ENCODE measurements around the gene EIF2B2.

Gene EIF2B2

DNA sequence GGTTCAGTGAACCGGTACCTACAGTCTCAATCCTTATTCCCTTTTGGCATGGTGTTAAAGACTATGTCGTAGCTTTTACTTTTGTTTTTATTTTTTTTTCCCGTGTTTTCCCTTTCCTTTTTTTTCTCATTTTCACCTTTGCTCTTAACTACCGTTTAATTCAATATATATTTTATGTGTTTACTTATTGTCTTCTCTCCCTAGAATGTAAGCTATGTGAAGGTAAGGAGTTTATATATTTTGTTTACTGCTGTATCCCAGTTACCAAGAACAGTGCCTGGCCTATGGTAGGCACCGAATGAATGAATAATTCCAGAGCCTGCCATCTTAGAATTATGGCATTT lies 48.8 kb downstream of the EIF2B2 start:
- H3K36me3 ChIP-seq, result no peaks in the 10 kb centered on the region
- TF ChIP-seq, protein P1, sequence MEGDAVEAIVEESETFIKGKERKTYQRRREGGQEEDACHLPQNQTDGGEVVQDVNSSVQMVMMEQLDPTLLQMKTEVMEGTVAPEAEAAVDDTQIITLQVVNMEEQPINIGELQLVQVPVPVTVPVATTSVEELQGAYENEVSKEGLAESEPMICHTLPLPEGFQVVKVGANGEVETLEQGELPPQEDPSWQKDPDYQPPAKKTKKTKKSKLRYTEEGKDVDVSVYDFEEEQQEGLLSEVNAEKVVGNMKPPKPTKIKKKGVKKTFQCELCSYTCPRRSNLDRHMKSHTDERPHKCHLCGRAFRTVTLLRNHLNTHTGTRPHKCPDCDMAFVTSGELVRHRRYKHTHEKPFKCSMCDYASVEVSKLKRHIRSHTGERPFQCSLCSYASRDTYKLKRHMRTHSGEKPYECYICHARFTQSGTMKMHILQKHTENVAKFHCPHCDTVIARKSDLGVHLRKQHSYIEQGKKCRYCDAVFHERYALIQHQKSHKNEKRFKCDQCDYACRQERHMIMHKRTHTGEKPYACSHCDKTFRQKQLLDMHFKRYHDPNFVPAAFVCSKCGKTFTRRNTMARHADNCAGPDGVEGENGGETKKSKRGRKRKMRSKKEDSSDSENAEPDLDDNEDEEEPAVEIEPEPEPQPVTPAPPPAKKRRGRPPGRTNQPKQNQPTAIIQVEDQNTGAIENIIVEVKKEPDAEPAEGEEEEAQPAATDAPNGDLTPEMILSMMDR (IDR thresholded peaks at IDR 0.05), result no peak
- no peak overlapping the region for H3K27ac ChIP-seq
- peaks cover 8 to 15% of the 10 kb centered on the region in 2 experiments for H3K4me1 ChIP-seq (ENCODE audit: control insufficient read depth in 1 of 2, insufficient read depth in 1 of 2, low read depth in 1 of 2, low read length in 1 of 2)
- peak overlapping the region; percentile 64 to 71 for H3K4me3 ChIP-seq (ENCODE audit: low read depth in 1 of 2, low read length in 1 of 2)
- H3K27me3 ChIP-seq, result peaks cover 57% of the 10 kb centered on the region
- no peaks in the 10 kb centered on the region for H3K9me3 ChIP-seq

DNA sequence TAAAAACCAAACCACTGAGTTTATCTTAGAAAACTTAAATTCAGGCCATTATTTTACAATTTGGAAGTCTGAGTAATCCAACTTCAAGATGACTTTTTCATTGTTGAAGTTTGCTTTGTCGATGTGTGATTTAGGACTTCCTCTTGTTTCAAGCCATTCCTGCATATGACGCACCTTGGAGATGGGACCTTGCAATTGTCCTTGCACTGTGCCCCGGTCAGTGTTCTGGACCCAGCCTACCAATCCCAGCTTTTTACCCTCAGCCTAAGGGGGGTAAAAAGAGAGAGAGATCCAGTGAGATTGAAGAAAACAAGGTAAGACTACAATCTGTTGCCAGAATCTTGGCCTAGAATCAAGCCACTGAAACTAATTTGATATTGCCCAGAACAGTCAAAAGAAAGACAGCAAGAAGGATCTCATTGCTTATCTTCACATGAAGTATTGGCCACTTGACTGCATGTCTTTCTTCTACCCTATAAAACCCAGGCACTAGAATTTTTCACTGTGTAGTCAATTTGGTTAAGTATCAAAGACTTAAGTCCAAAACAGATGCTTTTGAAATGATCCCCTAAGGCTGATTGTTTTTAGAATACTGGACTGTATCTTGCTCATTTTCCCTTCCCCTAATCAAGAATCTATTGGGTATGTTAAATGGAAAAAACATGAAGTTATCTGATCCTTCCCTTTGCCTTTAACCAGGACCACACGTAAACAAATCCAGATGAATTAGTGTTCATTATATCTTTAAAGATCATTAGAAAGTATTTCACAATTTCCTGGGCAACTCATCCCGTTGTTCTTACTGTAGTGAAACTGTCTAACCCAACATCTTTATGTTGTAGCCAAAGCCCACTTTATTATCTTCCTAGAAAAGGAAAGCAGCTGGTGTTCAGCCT lies 50.9 kb downstream of the EIF2B2 start:
- Histone ChIP-seq H3K9me3 (no peaks in the 10 kb centered on the region), H3K4me1 (ENCODE audit: control insufficient read depth in 1 of 2, insufficient read depth in 1 of 2, low read depth in 1 of 2, low read length in 1 of 2) (peaks cover 8 to 15% of the 10 kb centered on the region in 2 experiments), H3K27ac (no peak overlapping the region), H3K36me3 (no peaks in the 10 kb centered on the region), H3K4me3 (ENCODE audit: low read depth in 1 of 2, low read length in 1 of 2) (no peak overlapping the region), H3K27me3 (peaks cover 36% of the 10 kb centered on the region)
- TF ChIP-seq, protein P1 (IDR thresholded peaks at IDR 0.05), result no peak

DNA sequence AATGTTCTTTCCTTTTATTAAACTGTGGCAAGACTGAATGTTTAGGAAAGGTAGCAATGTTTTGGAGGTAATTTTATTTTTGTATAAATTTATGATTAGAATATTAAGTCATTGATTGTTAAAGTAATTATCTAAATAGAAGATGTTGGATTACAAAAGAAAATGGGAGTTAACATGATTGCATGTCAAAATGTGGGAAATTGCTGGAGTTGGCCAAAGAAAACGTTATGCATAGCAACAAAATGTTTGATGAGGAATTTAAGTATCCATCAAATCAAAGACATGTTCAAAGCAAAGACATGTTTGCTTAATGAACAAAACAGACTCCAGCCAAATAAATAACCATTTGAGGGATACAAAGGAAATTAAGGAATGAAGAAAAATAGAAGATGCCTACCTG lies 51.7 kb downstream of the EIF2B2 start:
- Histone ChIP-seq H3K36me3 (no peaks in the 10 kb centered on the region), H3K27ac (no peak overlapping the region), H3K9me3 (no peaks in the 10 kb centered on the region), H3K27me3 (peaks cover 28% of the 10 kb centered on the region), H3K4me3 (ENCODE audit: low read depth in 1 of 2, low read length in 1 of 2) (no peak overlapping the region), H3K4me1 (ENCODE audit: control insufficient read depth in 1 of 2, insufficient read depth in 1 of 2, low read depth in 1 of 2, low read length in 1 of 2) (peaks cover 8 to 14% of the 10 kb centered on the region in 2 experiments)
- TF ChIP-seq, protein P1 (IDR thresholded peaks at IDR 0.05), result no peak

DNA sequence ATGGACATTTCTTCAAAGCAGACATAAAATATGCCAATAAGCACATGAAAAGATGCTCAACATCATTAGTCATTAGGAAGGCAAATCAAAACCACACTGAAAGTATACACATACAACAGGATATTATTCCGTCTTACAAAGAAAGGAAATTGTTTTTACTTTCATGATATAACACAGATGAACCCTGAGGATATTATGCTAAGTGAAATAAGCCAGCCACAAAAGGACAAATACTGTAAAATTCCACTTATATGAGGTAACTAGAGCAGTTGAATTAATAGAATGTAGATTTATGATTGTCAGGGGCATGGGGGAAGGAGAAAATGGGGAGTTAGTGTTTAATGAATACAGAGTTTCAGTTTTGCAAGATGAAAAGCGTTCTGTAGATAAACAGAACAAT lies 56.9 kb downstream of the EIF2B2 start:
- Histone ChIP-seq H3K9me3 (no peaks in the 10 kb centered on the region), H3K36me3 (no peaks in the 10 kb centered on the region), H3K27me3 (no peaks in the 10 kb centered on the region), H3K4me3 (ENCODE audit: low read depth in 1 of 2, low read length in 1 of 2) (no peak overlapping the region), H3K27ac (no peak overlapping the region), H3K4me1 (ENCODE audit: control insufficient read depth in 1 of 2, insufficient read depth in 1 of 2, low read depth in 1 of 2, low read length in 1 of 2) (peaks cover 12 to 13% of the 10 kb centered on the region in 2 experiments)
- TF ChIP-seq, protein P1 (IDR thresholded peaks at IDR 0.05), result no peak

DNA sequence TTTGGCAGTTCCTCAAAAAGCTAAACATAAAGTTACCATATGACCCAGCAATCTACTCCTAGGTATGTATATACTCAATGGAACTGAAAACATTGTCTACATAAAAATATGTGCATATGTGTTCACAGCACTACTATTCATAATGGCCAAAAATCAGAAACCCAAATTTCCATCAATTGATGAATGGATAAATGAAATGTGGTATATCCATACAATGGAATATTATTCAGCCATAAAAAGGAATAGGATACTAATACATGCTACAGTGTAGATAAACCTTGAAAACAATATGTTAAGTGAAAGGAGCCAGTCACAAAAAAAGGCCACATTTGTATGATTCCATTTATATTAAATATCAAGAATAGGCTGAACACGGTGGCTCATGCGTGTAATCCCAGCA lies 57.7 kb downstream of the EIF2B2 start:
- H3K4me3 ChIP-seq (ENCODE audit: low read depth in 1 of 2, low read length in 1 of 2), result no peak overlapping the region
- no peaks in the 10 kb centered on the region for H3K27me3 ChIP-seq
- H3K4me1 ChIP-seq (ENCODE audit: control insufficient read depth in 1 of 2, insufficient read depth in 1 of 2, low read depth in 1 of 2, low read length in 1 of 2), result peaks cover 12 to 13% of the 10 kb centered on the region in 2 experiments
- H3K36me3 ChIP-seq, result no peaks in the 10 kb centered on the region
- TF ChIP-seq, protein P1 (IDR thresholded peaks at IDR 0.05), result no peak
- H3K27ac ChIP-seq, result no peak overlapping the region
- no peaks in the 10 kb centered on the region for H3K9me3 ChIP-seq
